Activated gamma-delta T cell (primary cell): ENCODE results near the gene IKZF5.

Experiments
- DNase-seq: peaks from one replicate; lab custom pipeline; 2025; lab: John Stamatoyannopoulos, UW

The IKZF5 gene

GRCh38 chr10:122981066-122981464 lies 27.5 kb downstream of the IKZF5 start:
- no peak for DNase-seq

GRCh38 chr10:122980209-122981065 lies 28.2 kb downstream of the IKZF5 start, which contains the start of gene PSTK:
PSTK (plus strand) TSS chr10:122980401; CDS start chr10:122980480, 79 bp downstream.
- DNase-seq = peak; percentile 80

GRCh38 chr10:122974543-122975064 lies 34.0 kb downstream of the IKZF5 start:
- DNase-seq = no peak

- no peak for DNase-seq
Measured at GRCh38 chr10:122974023-122974422, 34.6 kb downstream of the IKZF5 start.

GRCh38 chr10:122968698-122969097 lies 39.9 kb downstream of the IKZF5 start:
- DNase-seq = no peak

GRCh38 chr10:122966879-122967278 lies 41.7 kb downstream of the IKZF5 start:
- DNase-seq = no peak

- no peak for DNase-seq
Measured at GRCh38 chr10:122962405-122962804, 46.2 kb downstream of the IKZF5 start.

GRCh38 chr10:122957474-122957873 lies 51.1 kb downstream of the IKZF5 start:
- no peak for DNase-seq

GRCh38 chr10:122955892-122956291 lies 52.7 kb downstream of the IKZF5 start:
- no peak for DNase-seq

- DNase-seq = no peak
Measured at GRCh38 chr10:122954731-122955050, 53.9 kb downstream of the IKZF5 start.

GRCh38 chr10:122953902-122954730 lies 54.5 kb downstream of the IKZF5 start, which contains the start of gene C10orf88:
C10orf88 (minus strand) TSS chr10:122954227; CDS start chr10:122954178, 49 bp downstream.
- peak; percentile 90 for DNase-seq

- DNase-seq = no peak
Measured at GRCh38 chr10:122949296-122949695, 59.3 kb downstream of the IKZF5 start.
